Measurements from ENCODE around the gene DOCK2.

Gene DOCK2

GRCh38 chr5:170097934-170098333 lies 460.9 kb downstream of the DOCK2 start:
- DNase-seq (ENCODE audit: low spot score) = no peak

GRCh38 chr5:170100066-170100943 lies 463.2 kb downstream of the DOCK2 start:
- DNase-seq (ENCODE audit: low spot score) = peak; percentile 77

- DNase-seq (ENCODE audit: low spot score) = no peak
Measured at GRCh38 chr5:170103447-170103846, 466.4 kb downstream of the DOCK2 start.

- DNase-seq (ENCODE audit: low spot score) = no peak
Measured at GRCh38 chr5:170104299-170104698, 467.2 kb downstream of the DOCK2 start.

- no peak for DNase-seq (ENCODE audit: low spot score)
Measured at GRCh38 chr5:170104710-170105109, 467.6 kb downstream of the DOCK2 start.

GRCh38 chr5:170105642-170106611 lies 468.9 kb downstream of the DOCK2 start, which contains the start of gene FOXI1:
Gene FOXI1, plus strand, starts transcription at chr5:170105897. Its CDS starts 61 bp downstream, at chr5:170105958.
- no peak for DNase-seq (ENCODE audit: low spot score)

GRCh38 chr5:170107674-170108073 lies 470.6 kb downstream of the DOCK2 start:
- DNase-seq (ENCODE audit: low spot score) = no peak

GRCh38 chr5:170108266-170108785 lies 471.3 kb downstream of the DOCK2 start:
- no peak for DNase-seq (ENCODE audit: low spot score)

- no peak for DNase-seq (ENCODE audit: low spot score)
Measured at GRCh38 chr5:170109059-170110031, 472.3 kb downstream of the DOCK2 start.

GRCh38 chr5:170110403-170111087 lies 473.5 kb downstream of the DOCK2 start:
- DNase-seq (ENCODE audit: low spot score) = no peak

- no peak for DNase-seq (ENCODE audit: low spot score)
Measured at GRCh38 chr5:170111088-170111785, 474.2 kb downstream of the DOCK2 start.

GRCh38 chr5:170112876-170113521 lies 475.9 kb downstream of the DOCK2 start:
- DNase-seq (ENCODE audit: low spot score) = no peak

GRCh38 chr5:170113522-170113900 lies 476.4 kb downstream of the DOCK2 start:
- DNase-seq (ENCODE audit: low spot score) = no peak

GRCh38 chr5:170114271-170114670 lies 477.2 kb downstream of the DOCK2 start:
- no peak for DNase-seq (ENCODE audit: low spot score)

- DNase-seq (ENCODE audit: low spot score) = no peak
Measured at GRCh38 chr5:170115925-170116324, 478.9 kb downstream of the DOCK2 start.

- no peak for DNase-seq (ENCODE audit: low spot score)
Measured at GRCh38 chr5:170117736-170118135, 480.7 kb downstream of the DOCK2 start.

GRCh38 chr5:170120576-170120975 lies 483.5 kb downstream of the DOCK2 start:
- peak; percentile 72 for DNase-seq (ENCODE audit: low spot score)

- peak; percentile 47 for DNase-seq (ENCODE audit: low spot score)
Measured at GRCh38 chr5:170121321-170121720, 484.2 kb downstream of the DOCK2 start.

- no peak for DNase-seq (ENCODE audit: low spot score)
Measured at GRCh38 chr5:170126061-170126460, 489.0 kb downstream of the DOCK2 start.
